ENCODE results near the gene DSC2.

Gene DSC2

GRCh38 chr18:31098878-31099277 is 3.3 kb downstream of the DSC2 start:
- DNase-seq: no peak

- no peak for DNase-seq
Observed at GRCh38 chr18:31097666-31098065, 4.6 kb downstream of the DSC2 start.

- no peak for DNase-seq
Observed at GRCh38 chr18:31093880-31094279, 8.3 kb downstream of the DSC2 start.

- no peak for DNase-seq
Observed at GRCh38 chr18:31093294-31093693, 8.9 kb downstream of the DSC2 start.

- DNase-seq: no peak
Observed at GRCh38 chr18:31091350-31091749, 10.9 kb downstream of the DSC2 start.

GRCh38 chr18:31088532-31088931 is 13.7 kb downstream of the DSC2 start:
- no peak for DNase-seq

- DNase-seq: no peak
Observed at GRCh38 chr18:31079973-31080372, 22.2 kb downstream of the DSC2 start.

- DNase-seq: no peak
Observed at GRCh38 chr18:31077878-31078277, 24.3 kb downstream of the DSC2 start.

GRCh38 chr18:31072175-31072574 is 30.0 kb downstream of the DSC2 start:
- no peak for DNase-seq

- DNase-seq: no peak
Observed at GRCh38 chr18:31070206-31070605, 32.0 kb downstream of the DSC2 start.

- DNase-seq: no peak
Observed at GRCh38 chr18:31066266-31066665, 36.0 kb downstream of the DSC2 start.

- DNase-seq: no peak
Observed at GRCh38 chr18:31065036-31065773, 37.0 kb downstream of the DSC2 start.

GRCh38 chr18:31064130-31064529 is 38.1 kb downstream of the DSC2 start:
- DNase-seq: peak in 1 of 51 donors; percentile 28

GRCh38 chr18:31061945-31062344 is 40.3 kb downstream of the DSC2 start:
- no peak for DNase-seq

- no peak for DNase-seq
Observed at GRCh38 chr18:31058897-31059296, 43.3 kb downstream of the DSC2 start.

- DNase-seq: no peak
Observed at GRCh38 chr18:31057917-31058316, 44.3 kb downstream of the DSC2 start.

GRCh38 chr18:31057051-31057450 is 45.2 kb downstream of the DSC2 start:
- no peak for DNase-seq

GRCh38 chr18:31056296-31056695 is 45.9 kb downstream of the DSC2 start:
- DNase-seq: no peak

- no peak for DNase-seq
Observed at GRCh38 chr18:31050635-31051034, 51.6 kb downstream of the DSC2 start.

- DNase-seq: no peak
Observed at GRCh38 chr18:31049189-31049588, 53.0 kb downstream of the DSC2 start.

GRCh38 chr18:31048216-31048615 is 54.0 kb downstream of the DSC2 start:
- no peak for DNase-seq

- DNase-seq: no peak
Observed at GRCh38 chr18:31046916-31047315, 55.3 kb downstream of the DSC2 start.

- no peak for DNase-seq
Observed at GRCh38 chr18:31045599-31045998, 56.6 kb downstream of the DSC2 start.

GRCh38 chr18:31044926-31045325 is 57.3 kb downstream of the DSC2 start:
- DNase-seq: no peak
